A673 (cell line): ENCODE results near the gene PALLD. TPM values are rescaled to one million over a fixed set of nuclear protein-coding genes. Genes with fewer than 3 reads are reported as not detected.
A peak's percentile ranks its signal among the peaks of the same experiment; 100 is the strongest.

ENCODE experiments used
- BruUV-seq: library from RNA; stranded (reverse); fragments of 400-500 nt; replicated peaks from 2 replicates; lab custom pipeline; 2021; lab: Mats Ljungman, UMichigan
- CTCF ChIA-PET: fragments of 300-600 bp; sonication (Branson Sonifier 250); formaldehyde crosslinking; loops from one replicate; lab custom pipeline; 2022; ENCODE audit warnings: antibody characterized with exemption; lab: Charles Lee
- POLR2A ChIA-PET: fragments of 300-600 bp; sonication (Branson Sonifier 250); formaldehyde crosslinking; loops from one replicate; lab custom pipeline; 2022; ENCODE audit warnings: antibody characterized with exemption; ENCODE audit not compliant: low non-redundant PET; lab: Charles Lee
- DNase-seq: peaks from one replicate; pipeline ENCODE4 v3.0.0-alpha.2; 2015; ENCODE audit warnings: low spot score
- H3K27ac ChIP-seq: fragments of 200-600 bp; sonication (generic); 2 replicates; pipeline ENCODE4 v1.5.1; 2016; ENCODE audit warnings: mixed run types, low read depth, mild to moderate bottlenecking, mixed read lengths, antibody characterized with exemption, low read length; ENCODE audit not compliant: poor library complexity, severe bottlenecking
- H3K27me3 ChIP-seq: fragments of 200-600 bp; sonication (generic); replicated peaks from 2 replicates; pipeline ENCODE4 v1.6.1; 2017; ENCODE audit warnings: mixed run types, low read depth, mild to moderate bottlenecking, mixed read lengths, antibody characterized with exemption, low read length; ENCODE audit not compliant: insufficient read depth, poor library complexity
- H3K36me3 ChIP-seq: fragments of 200-600 bp; sonication (generic); 2 replicates; pipeline ENCODE4 v1.6.1; 2016; ENCODE audit warnings: mixed run types, mild to moderate bottlenecking, mixed read lengths, antibody characterized with exemption, low read length; ENCODE audit not compliant: insufficient read depth, poor library complexity, severe bottlenecking
- H3K4me1 ChIP-seq: fragments of 200-600 bp; sonication (generic); 2 replicates; pipeline ENCODE4 v1.6.1; 2017; ENCODE audit warnings: mixed run types, mild to moderate bottlenecking, mixed read lengths, antibody characterized with exemption, low read length; ENCODE audit not compliant: insufficient read depth, poor library complexity, severe bottlenecking
- H3K4me3 ChIP-seq: fragments of 200-600 bp; sonication (generic); 2 replicates; pipeline ENCODE4 v1.5.1; 2016; ENCODE audit warnings: low read depth, mixed run types, mild to moderate bottlenecking, mixed read lengths, low read length; ENCODE audit not compliant: poor library complexity, severe bottlenecking
- H3K9me3 ChIP-seq: fragments of 200-600 bp; sonication (generic); 2 replicates; pipeline ENCODE4 v1.6.1; 2016; ENCODE audit warnings: mixed run types, low read depth, mild to moderate bottlenecking, mixed read lengths, antibody characterized with exemption, low read length; ENCODE audit not compliant: poor library complexity, severe bottlenecking
- CTCF ChIP-seq: fragments of 300-800, 200-600 bp; sonication (generic); conservative IDR thresholded peaks from 2 replicates; pipeline ENCODE4 v1.5.1; 2017; ENCODE audit warnings: low read depth, mild to moderate bottlenecking, antibody characterized with exemption, low read length, moderate library complexity, mixed read lengths
- EZH2 ChIP-seq: fragments of 200-600 bp; sonication (generic); IDR thresholded peaks from 2 replicates; pipeline ENCODE4 v1.6.1; 2017; ENCODE audit warnings: borderline replicate concordance, low read depth, mild to moderate bottlenecking, mixed read lengths, antibody characterized with exemption, low read length; ENCODE audit not compliant: poor library complexity, severe bottlenecking
- intact Hi-C: fragments of 100-400 bp; cut with micrococcal nuclease; formaldehyde crosslinking; loops from one replicate; pipeline ENCODE4 v1.10.0; 2022; ENCODE audit not compliant: unreplicated experiment
- total RNA-seq: library from RNA; stranded (reverse); gene quantifications from 2 replicates; pipeline ENCODE4 v1.2.3, GENCODE V29; 2021

Gene PALLD
- total RNA-seq, 1 experiment from 2014 or later: 44.1 TPM

GRCh38 chr4:168960716-168961115 lies 463.9 kb downstream of the PALLD start:
- Histone ChIP-seq H3K36me3 (no peaks in the 10 kb centered on the region), H3K4me1 (peaks cover 13% of the 10 kb centered on the region), H3K4me3 (no peak overlapping the region), H3K27me3 (no peaks in the 10 kb centered on the region), H3K27ac (no peak overlapping the region), H3K9me3 (no peaks in the 10 kb centered on the region)
- DNase-seq: peak; percentile 85
- TF ChIP-seq EZH2 (no peak), CTCF (no peak)
- ChIA-PET CTCF (no interaction called here), POLR2A (interaction anchor here (0.6 kb wide), 1 partner anchor 361 kb away, joined by 3 read pairs; no protein-coding TSS in a partner anchor)
- no TSS peak for BruUV-seq
- intact Hi-C loops: no loop called here

GRCh38 chr4:168972596-168972995 lies 475.7 kb downstream of the PALLD start:
- no peak for DNase-seq
- no peaks in the 10 kb centered on the region for H3K9me3 ChIP-seq
- TF ChIP-seq CTCF (no peak), EZH2 (no peak)
- H3K4me1 ChIP-seq: no peaks in the 10 kb centered on the region
- H3K27me3 ChIP-seq: no peaks in the 10 kb centered on the region
- H3K4me3 ChIP-seq: no peak overlapping the region
- ChIA-PET CTCF (no interaction called here), POLR2A (no interaction called here)
- BruUV-seq: no TSS peak
- intact Hi-C loops: no loop called here
- no peak overlapping the region for H3K27ac ChIP-seq
- H3K36me3 ChIP-seq: peaks cover 11% of the 10 kb centered on the region

Other genes with a start within 250 kb of the PALLD start
- 3.3 and 4.0 TPM in 2 replicates for gene DDX60, start 178.3 kb upstream of the PALLD start, total RNA-seq
- 8.6 and 9.8 TPM in 2 replicates for gene DDX60L, start 16.6 kb upstream of the PALLD start, total RNA-seq